IPS-15b (cell line): ENCODE results near the gene ANKRD63.

Experiments used
- H3K27me3 ChIP-seq: one replicate; pipeline ENCODE4 v1.6.1; 2013; ENCODE audit warnings: low read length; ENCODE audit not compliant: control insufficient read depth, insufficient read depth
- H3K36me3 ChIP-seq: one replicate; pipeline ENCODE4 v1.6.1; 2013; ENCODE audit warnings: low read length; ENCODE audit not compliant: control insufficient read depth, insufficient read depth
- H3K4me1 ChIP-seq: one replicate; pipeline ENCODE4 v1.6.1; 2013; ENCODE audit warnings: mild to moderate bottlenecking, low read length; ENCODE audit not compliant: control insufficient read depth, insufficient read depth
- H3K4me3 ChIP-seq: one replicate; pipeline ENCODE4 v1.5.1; 2013; ENCODE audit warnings: low read depth, low read length
- H3K9ac ChIP-seq: one replicate; pipeline ENCODE4 v1.6.1; 2013; ENCODE audit warnings: low read depth, mild to moderate bottlenecking, low read length
- H3K9me3 ChIP-seq: one replicate; pipeline ENCODE4 v1.6.1; 2013; ENCODE audit warnings: mild to moderate bottlenecking, low read length; ENCODE audit not compliant: control insufficient read depth, insufficient read depth

Gene ANKRD63

GRCh38 chr15:40300771-40301170 lies 17.9 kb upstream of the ANKRD63 start:
- Histone ChIP-seq H3K36me3 (no peaks in the 10 kb centered on the region), H3K9me3 (no peaks in the 10 kb centered on the region), H3K4me3 (no peak overlapping the region), H3K9ac (no peak overlapping the region), H3K27me3 (peaks cover 2% of the 10 kb centered on the region), H3K4me1 (no peaks in the 10 kb centered on the region)

GRCh38 chr15:40300367-40300766 lies 17.5 kb upstream of the ANKRD63 start:
- H3K4me1 ChIP-seq, result no peaks in the 10 kb centered on the region
- no peaks in the 10 kb centered on the region for H3K36me3 ChIP-seq

GRCh38 chr15:40298216-40298935 lies 15.5 kb upstream of the ANKRD63 start:
- Histone ChIP-seq H3K9me3 (no peaks in the 10 kb centered on the region), H3K9ac (no peak overlapping the region), H3K36me3 (no peaks in the 10 kb centered on the region), H3K4me1 (no peaks in the 10 kb centered on the region), H3K27me3 (peaks cover 9% of the 10 kb centered on the region), H3K4me3 (no peak overlapping the region)

More at GRCh38 chr15:40300367-40300766, 17.5 kb upstream of the ANKRD63 start:
- H3K9me3 ChIP-seq, result no peaks in the 10 kb centered on the region
- H3K4me3 ChIP-seq, result no peak overlapping the region
- peaks cover 5% of the 10 kb centered on the region for H3K27me3 ChIP-seq
- H3K9ac ChIP-seq, result no peak overlapping the region

- Histone ChIP-seq H3K27me3 (peaks cover 19% of the 10 kb centered on the region), H3K9ac (no peak overlapping the region), H3K36me3 (no peaks in the 10 kb centered on the region), H3K4me1 (no peaks in the 10 kb centered on the region), H3K9me3 (no peaks in the 10 kb centered on the region), H3K4me3 (no peak overlapping the region)
Observed at GRCh38 chr15:40297356-40297755, 14.5 kb upstream of the ANKRD63 start.

- Histone ChIP-seq H3K36me3 (no peaks in the 10 kb centered on the region), H3K9ac (no peak overlapping the region), H3K4me1 (no peaks in the 10 kb centered on the region), H3K27me3 (peaks cover 25% of the 10 kb centered on the region), H3K4me3 (no peak overlapping the region), H3K9me3 (no peaks in the 10 kb centered on the region)
Observed at GRCh38 chr15:40296561-40297230, 13.8 kb upstream of the ANKRD63 start.

GRCh38 chr15:40295877-40296560 lies 13.2 kb upstream of the ANKRD63 start:
- Histone ChIP-seq H3K36me3 (no peaks in the 10 kb centered on the region), H3K27me3 (peaks cover 29% of the 10 kb centered on the region), H3K9me3 (no peaks in the 10 kb centered on the region), H3K4me3 (no peak overlapping the region), H3K9ac (no peak overlapping the region), H3K4me1 (no peaks in the 10 kb centered on the region)

- H3K9ac ChIP-seq, result no peak overlapping the region
- no peaks in the 10 kb centered on the region for H3K9me3 ChIP-seq
- H3K4me1 ChIP-seq, result peaks cover 3% of the 10 kb centered on the region
- no peaks in the 10 kb centered on the region for H3K36me3 ChIP-seq
- peaks cover 33% of the 10 kb centered on the region for H3K27me3 ChIP-seq
- no peak overlapping the region for H3K4me3 ChIP-seq
Observed at GRCh38 chr15:40295297-40295696, 12.4 kb upstream of the ANKRD63 start.

- H3K27me3 ChIP-seq, result peaks cover 44% of the 10 kb centered on the region
- H3K4me1 ChIP-seq, result peaks cover 4% of the 10 kb centered on the region
- H3K4me3 ChIP-seq, result no peak overlapping the region
- no peak overlapping the region for H3K9ac ChIP-seq
- H3K9me3 ChIP-seq, result no peaks in the 10 kb centered on the region
- no peaks in the 10 kb centered on the region for H3K36me3 ChIP-seq
Observed at GRCh38 chr15:40293905-40294895, 11.3 kb upstream of the ANKRD63 start.

GRCh38 chr15:40293006-40293405 lies 10.1 kb upstream of the ANKRD63 start:
- peaks cover 50% of the 10 kb centered on the region for H3K27me3 ChIP-seq
- H3K9ac ChIP-seq, result no peak overlapping the region
- H3K9me3 ChIP-seq, result no peaks in the 10 kb centered on the region
- H3K36me3 ChIP-seq, result no peaks in the 10 kb centered on the region
- peaks cover 4% of the 10 kb centered on the region for H3K4me1 ChIP-seq
- H3K4me3 ChIP-seq, result no peak overlapping the region

GRCh38 chr15:40292246-40292645 lies 9.4 kb upstream of the ANKRD63 start:
- Histone ChIP-seq H3K27me3 (peaks cover 57% of the 10 kb centered on the region), H3K4me1 (peaks cover 4% of the 10 kb centered on the region), H3K9me3 (no peaks in the 10 kb centered on the region), H3K4me3 (no peak overlapping the region), H3K9ac (no peak overlapping the region), H3K36me3 (no peaks in the 10 kb centered on the region)

GRCh38 chr15:40290918-40291574 lies 8.2 kb upstream of the ANKRD63 start:
- Histone ChIP-seq H3K9ac (no peak overlapping the region), H3K9me3 (no peaks in the 10 kb centered on the region), H3K36me3 (no peaks in the 10 kb centered on the region), H3K27me3 (peaks cover 62% of the 10 kb centered on the region), H3K4me3 (peak overlapping the region; percentile 49), H3K4me1 (peaks cover 7% of the 10 kb centered on the region)
